Tibial artery (tissue), 4 donors: ENCODE measurements around the gene KLHL14.

Experiments used
- DNase-seq, 2 donors: peaks; one replicate each; pipeline ENCODE4 v3.0.0-alpha.2; 2019
- H3K27ac ChIP-seq, 2 donors: fragments of 200-600 bp; sonication (generic) in 1 of 2; 1 replicate in 1 of 2; 2 replicates in 1 of 2; pipeline ENCODE4 v1.5.1; 2018 to 2019; ENCODE audit warnings: mild to moderate bottlenecking in 1 of 2
- H3K27me3 ChIP-seq, 2 donors: fragments of 200-600 bp; sonication (generic) in 1 of 2; one replicate each; pipeline versions ENCODE4 v1.5.1 to v1.6.0; 2016 to 2019
- H3K36me3 ChIP-seq, 3 donors: fragments of 200-600 bp; sonication (generic) in 2 of 3; one replicate each; pipeline ENCODE4 v1.5.1; 2016 to 2019; ENCODE audit warnings: mild to moderate bottlenecking in 2 of 3
- H3K4me1 ChIP-seq, 4 donors: fragments of 200-600 bp; sonication (generic) in 2 of 4; 1 replicate in 3 of 4; 2 replicates in 1 of 4; pipeline ENCODE4 v1.5.1; 2016 to 2019
- H3K4me3 ChIP-seq, 2 donors: fragments of 200-600 bp; sonication (generic) in 1 of 2; 1 replicate in 1 of 2; 2 replicates in 1 of 2; pipeline ENCODE4 v1.5.1; 2018 to 2019; ENCODE audit warnings: mild to moderate bottlenecking in 2 of 2
- H3K9me3 ChIP-seq, 3 donors: fragments of 200-600 bp; sonication (generic) in 1 of 3; one replicate each; pipeline ENCODE4 v1.5.1; 2016 to 2019
- CTCF ChIP-seq, 2 experiments: fragments of 200-600 bp in 1 of 2; fragments of 450-650 bp in 1 of 2; IDR thresholded peaks; one replicate each; pipeline ENCODE4 v1.5.1; 2017 to 2019; ENCODE audit warnings: antibody characterized with exemption in 2 of 2, mild to moderate bottlenecking in 1 of 2, moderate library complexity in 1 of 2
- intact Hi-C: fragments of 100-400 bp; cut with DNase I; formaldehyde crosslinking; loops from one replicate; pipeline ENCODE4 v1.15.0; 2023; ENCODE audit warnings: low total_unique reads

Gene KLHL14

GRCh38 chr18:32698153-32698552 lies 74.7 kb downstream of the KLHL14 start:
- Histone ChIP-seq H3K9me3 (no peaks in the 10 kb centered on the region), H3K4me1 (no peaks in the 10 kb centered on the region), H3K27ac (no peak overlapping the region), H3K4me3 (no peak overlapping the region), H3K27me3 (no peaks in the 10 kb centered on the region), H3K36me3 (no peaks in the 10 kb centered on the region)
- DNase-seq: no peak
- intact Hi-C loops: no loop called here
- TF ChIP-seq CTCF (IDR thresholded peaks at IDR 0.05): no peak

- no peak for DNase-seq
- H3K27ac ChIP-seq: no peak overlapping the region
- intact Hi-C loops: no loop called here
- no peak overlapping the region for H3K4me3 ChIP-seq
- no peak for TF ChIP-seq CTCF (IDR thresholded peaks at IDR 0.05)
- H3K4me1 ChIP-seq: no peaks in the 10 kb centered on the region
- H3K36me3 ChIP-seq: no peaks in the 10 kb centered on the region
- no peaks in the 10 kb centered on the region for H3K27me3 ChIP-seq
- H3K9me3 ChIP-seq: no peaks in the 10 kb centered on the region
Observed at GRCh38 chr18:32696376-32696775, 76.4 kb downstream of the KLHL14 start.

GRCh38 chr18:32695534-32695933 lies 77.3 kb downstream of the KLHL14 start:
- Histone ChIP-seq H3K36me3 (no peaks in the 10 kb centered on the region), H3K9me3 (no peaks in the 10 kb centered on the region), H3K27ac (no peak overlapping the region), H3K4me3 (no peak overlapping the region), H3K4me1 (no peaks in the 10 kb centered on the region), H3K27me3 (no peaks in the 10 kb centered on the region)
- DNase-seq: no peak
- TF ChIP-seq CTCF (IDR thresholded peaks at IDR 0.05): no peak
- intact Hi-C loops: no loop called here

- no peaks in the 10 kb centered on the region for H3K9me3 ChIP-seq
- no peaks in the 10 kb centered on the region for H3K27me3 ChIP-seq
- H3K36me3 ChIP-seq: no peaks in the 10 kb centered on the region
- TF ChIP-seq CTCF (IDR thresholded peaks at IDR 0.05): no peak
- intact Hi-C loops: no loop called here
- H3K4me3 ChIP-seq: no peak overlapping the region
- no peak for DNase-seq
- no peaks in the 10 kb centered on the region for H3K4me1 ChIP-seq
- H3K27ac ChIP-seq: no peak overlapping the region
Observed at GRCh38 chr18:32688821-32689220, 84.0 kb downstream of the KLHL14 start.

GRCh38 chr18:32684940-32685339 lies 87.9 kb downstream of the KLHL14 start:
- H3K4me3 ChIP-seq: no peak overlapping the region
- intact Hi-C loops: no loop called here
- H3K36me3 ChIP-seq: no peaks in the 10 kb centered on the region
- no peaks in the 10 kb centered on the region for H3K9me3 ChIP-seq
- no peak for DNase-seq
- no peak overlapping the region for H3K27ac ChIP-seq
- H3K27me3 ChIP-seq: no peaks in the 10 kb centered on the region
- no peak for TF ChIP-seq CTCF (IDR thresholded peaks at IDR 0.05)
- no peaks in the 10 kb centered on the region for H3K4me1 ChIP-seq

- Histone ChIP-seq H3K27me3 (no peaks in the 10 kb centered on the region), H3K27ac (no peak overlapping the region), H3K4me1 (no peaks in the 10 kb centered on the region), H3K36me3 (no peaks in the 10 kb centered on the region), H3K9me3 (no peaks in the 10 kb centered on the region), H3K4me3 (no peak overlapping the region)
- no peak for TF ChIP-seq CTCF (IDR thresholded peaks at IDR 0.05)
- intact Hi-C loops: no loop called here
- no peak for DNase-seq
Observed at GRCh38 chr18:32684096-32684495, 88.7 kb downstream of the KLHL14 start.
